Measurements from ENCODE around the gene AIF1. TPM values are rescaled to one million over a fixed set of nuclear protein-coding genes. Genes with fewer than 3 reads are reported as not detected.

Gene AIF1
- total RNA-seq, 2 experiments from 2014 or later = 120 to 129 TPM

GRCh38 chr6:31609519-31610406 is 5.3 kb upstream of the AIF1 start:
- Mint-ChIP-seq H3K36me3 (ENCODE audit: low read depth) (no peaks in the 10 kb centered on the region), H3K4me3 (no peak overlapping the region), H3K27ac (no peak overlapping the region), H3K9me3 (no peaks in the 10 kb centered on the region), H3K4me1 (ENCODE audit: low read depth) (peaks cover 5% of the 10 kb centered on the region), H3K27me3 (ENCODE audit: low read depth) (no peaks in the 10 kb centered on the region)
- intact Hi-C loops (cut with micrococcal nuclease) = no loop called here
- CTCF ChIA-PET = interaction anchor here (1.2 to 3.7 kb wide), 4 partner anchors 9 to 59 kb away, joined by 3 to 34 read pairs (median 7); no protein-coding TSS in a partner anchor
- no peak for DNase-seq

DNA sequence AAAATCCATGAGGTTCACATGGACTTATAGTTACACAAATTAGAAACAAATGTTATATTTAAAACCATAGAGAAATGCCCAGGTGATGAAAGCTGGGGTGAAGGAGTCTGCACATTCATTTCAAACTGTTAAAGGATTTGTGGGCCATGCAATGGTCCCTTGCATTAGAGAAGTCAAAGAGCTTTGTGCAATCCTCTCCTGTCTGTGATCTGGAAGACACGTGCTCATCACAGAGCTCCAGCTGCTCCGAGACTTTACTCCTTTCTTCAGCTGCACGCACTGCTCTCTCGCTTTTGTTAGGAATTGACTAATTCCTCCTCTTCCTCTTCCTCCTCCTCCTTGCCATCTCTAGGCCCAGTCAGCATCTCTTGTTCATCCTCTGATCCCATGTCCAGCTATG is 4.1 kb upstream of the AIF1 start:
- Mint-ChIP-seq H3K9me3 (no peaks in the 10 kb centered on the region), H3K27me3 (ENCODE audit: low read depth) (no peaks in the 10 kb centered on the region), H3K27ac (no peak overlapping the region), H3K4me3 (no peak overlapping the region), H3K36me3 (ENCODE audit: low read depth) (no peaks in the 10 kb centered on the region), H3K4me1 (ENCODE audit: low read depth) (peaks cover 17% of the 10 kb centered on the region)
- CTCF ChIA-PET = interaction anchor here (1.7 to 3.7 kb wide), 3 partner anchors 13 to 60 kb away, joined by 4 to 34 read pairs (median 10); no protein-coding TSS in a partner anchor
- DNase-seq = no peak
- intact Hi-C loops (cut with micrococcal nuclease) = no loop called here

- Mint-ChIP-seq H3K4me1 (ENCODE audit: low read depth) (peaks cover 38% of the 10 kb centered on the region), H3K9me3 (no peaks in the 10 kb centered on the region), H3K27me3 (ENCODE audit: low read depth) (no peaks in the 10 kb centered on the region), H3K27ac (no peak overlapping the region), H3K4me3 (no peak overlapping the region), H3K36me3 (ENCODE audit: low read depth) (peaks cover 14% of the 10 kb centered on the region)
- intact Hi-C loops (cut with micrococcal nuclease) = no loop called here
- CTCF ChIA-PET = interaction anchor here (1.7 to 6.4 kb wide), 2 partner anchors 16 to 63 kb away, joined by 8 to 41 read pairs; no protein-coding TSS in a partner anchor
- DNase-seq = no peak
These were observed 887 bp upstream of the AIF1 start for GRCh38 chr6:31614075-31614619.

DNA sequence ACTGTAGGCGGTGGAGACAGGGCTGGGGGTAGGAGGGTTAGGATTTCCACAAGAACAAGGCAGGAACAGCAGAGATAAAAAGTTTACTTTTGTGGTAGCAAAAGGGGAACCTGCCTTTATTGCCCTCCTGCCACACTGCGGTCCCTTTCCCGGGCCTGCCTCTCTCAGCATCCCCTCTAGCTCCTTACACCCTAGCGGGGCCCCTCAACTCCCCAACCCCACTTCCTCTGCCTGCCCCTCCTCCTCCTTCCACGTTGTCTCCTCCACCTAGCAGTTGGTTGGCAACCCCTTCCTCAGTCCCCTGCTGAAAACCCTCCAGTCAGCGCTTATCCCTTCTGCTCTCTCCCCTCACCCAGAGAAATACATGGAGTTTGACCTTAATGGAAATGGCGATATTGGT is 714 bp downstream of the AIF1 start:
- Mint-ChIP-seq H3K4me3 (peak overlapping the region; percentile 77), H3K9me3 (no peaks in the 10 kb centered on the region), H3K27ac (peak overlapping the region; percentile 91), H3K36me3 (ENCODE audit: low read depth) (peaks cover 16% of the 10 kb centered on the region), H3K4me1 (ENCODE audit: low read depth) (peaks cover 43% of the 10 kb centered on the region), H3K27me3 (ENCODE audit: low read depth) (no peaks in the 10 kb centered on the region)
- intact Hi-C loops (cut with micrococcal nuclease) = no loop called here
- CTCF ChIA-PET = interaction anchor here (1.2 to 6.4 kb wide), 4 partner anchors 18 to 75 kb away, joined by 3 to 41 read pairs (median 4); partner anchors contain the start of genes ATP6V1G2 and DDX39B
- DNase-seq = peak; percentile 74

- H3K4me3 Mint-ChIP-seq = peak overlapping the region; percentile 77
- DNase-seq = no peak
- no peaks in the 10 kb centered on the region for H3K27me3 Mint-ChIP-seq (ENCODE audit: low read depth)
- H3K9me3 Mint-ChIP-seq = no peaks in the 10 kb centered on the region
- H3K4me1 Mint-ChIP-seq (ENCODE audit: low read depth) = peaks cover 49% of the 10 kb centered on the region
- peak overlapping the region; percentile 91 for H3K27ac Mint-ChIP-seq
- CTCF ChIA-PET = interaction anchor here (1.2 to 6.4 kb wide), 5 partner anchors 19 to 76 kb away, joined by 3 to 41 read pairs (median 4); partner anchors contain the start of genes ATP6V1G2 and DDX39B
- peaks cover 26% of the 10 kb centered on the region for H3K36me3 Mint-ChIP-seq (ENCODE audit: low read depth)
- intact Hi-C loops (cut with micrococcal nuclease) = no loop called here
These were observed 2.0 kb downstream of the AIF1 start for GRCh38 chr6:31617010-31617409.

GRCh38 chr6:31619805-31620585 is 5.0 kb downstream of the AIF1 start:
- Mint-ChIP-seq H3K4me1 (ENCODE audit: low read depth) (peaks cover 55% of the 10 kb centered on the region), H3K9me3 (no peaks in the 10 kb centered on the region), H3K27ac (peak overlapping the region; percentile 97), H3K27me3 (ENCODE audit: low read depth) (no peaks in the 10 kb centered on the region), H3K4me3 (peak overlapping the region; percentile 83), H3K36me3 (ENCODE audit: low read depth) (peaks cover 50% of the 10 kb centered on the region)
- DNase-seq = peak; percentile 99
- intact Hi-C loops (cut with micrococcal nuclease) = loop anchor here (1.0 kb wide), 11 partner anchors 32 to 243 kb away; partner anchors contain the start of genes ABHD16A, BAG6 and NFKBIL1
- CTCF ChIA-PET = interaction anchor here (0.6 kb wide), 2 partner anchors 11 to 395 kb away, joined by 3 to 6 read pairs; no protein-coding TSS in a partner anchor

DNA sequence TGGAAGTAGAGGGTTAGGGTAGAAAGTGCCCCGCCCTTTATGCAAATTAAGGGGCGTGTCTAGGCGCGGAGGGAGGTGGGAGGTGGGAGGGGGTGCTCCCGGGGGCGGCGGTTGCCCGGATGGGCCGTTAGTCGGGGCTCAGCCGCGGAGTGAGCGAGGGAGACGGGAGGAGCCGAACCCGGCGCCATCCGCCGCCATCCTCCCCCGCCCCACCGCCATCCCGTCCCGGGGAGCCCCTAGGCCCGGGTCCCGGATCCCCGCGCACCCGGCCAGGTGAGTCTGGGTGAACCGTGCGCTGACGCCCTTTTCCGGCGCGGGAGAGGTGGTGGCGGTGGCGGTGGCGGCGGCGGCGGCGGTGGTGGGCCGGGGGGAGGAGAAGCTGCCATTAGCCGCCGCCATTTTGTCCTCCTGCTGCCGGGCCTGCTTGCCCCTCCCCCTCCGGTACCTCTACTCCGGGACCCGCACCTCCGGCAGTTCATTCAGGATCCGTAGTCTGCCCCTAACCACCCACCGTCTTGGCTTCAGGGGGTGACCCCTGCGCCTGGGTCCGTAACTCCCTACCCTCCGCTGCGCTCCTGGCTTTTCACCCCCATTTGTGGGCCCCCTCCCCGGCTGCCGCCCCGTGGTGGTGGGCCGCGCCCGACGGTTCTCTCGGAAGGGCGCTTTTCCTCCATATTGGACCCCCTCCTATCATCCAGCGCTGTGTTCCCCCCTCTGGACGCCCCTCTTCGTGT is 5.7 kb downstream of the AIF1 start, which contains the start of gene PRRC2A:
Gene PRRC2A, plus strand, starts transcription at position 130 of the 734 bp plus-strand sequence. CDS start 2,075 bp downstream, outside the sequence.
- peaks cover 58% of the 10 kb centered on the region for H3K36me3 Mint-ChIP-seq (ENCODE audit: low read depth)
- no peaks in the 10 kb centered on the region for H3K9me3 Mint-ChIP-seq
- peak; percentile 84 for DNase-seq
- H3K27me3 Mint-ChIP-seq (ENCODE audit: low read depth) = no peaks in the 10 kb centered on the region
- CTCF ChIA-PET = interaction anchor here (0.6 to 1.1 kb wide), 3 partner anchors 12 to 126 kb away, joined by 3 to 7 read pairs (median 4); no protein-coding TSS in a partner anchor
- H3K27ac Mint-ChIP-seq = peak within 1 kb of the TSS; percentile 97
- H3K4me1 Mint-ChIP-seq (ENCODE audit: low read depth) = peaks cover 50% of the 10 kb centered on the region
- intact Hi-C loops (cut with micrococcal nuclease) = loop anchor here (1.0 kb wide), 11 partner anchors 32 to 243 kb away; partner anchors contain the start of genes ABHD16A, BAG6 and NFKBIL1
- peak within 1 kb of the TSS; percentile 83 for H3K4me3 Mint-ChIP-seq

GRCh38 chr6:31621320-31621939 is 6.4 kb downstream of the AIF1 start:
- Mint-ChIP-seq H3K27me3 (ENCODE audit: low read depth) (no peaks in the 10 kb centered on the region), H3K9me3 (no peaks in the 10 kb centered on the region), H3K4me1 (ENCODE audit: low read depth) (peaks cover 46% of the 10 kb centered on the region), H3K36me3 (ENCODE audit: low read depth) (peaks cover 63% of the 10 kb centered on the region), H3K4me3 (peak overlapping the region; percentile 83), H3K27ac (peak overlapping the region; percentile 97)
- intact Hi-C loops (cut with micrococcal nuclease) = no loop called here
- CTCF ChIA-PET = interaction anchor here (1.1 kb wide), 3 partner anchors 13 to 127 kb away, joined by 4 to 7 read pairs (median 4); no protein-coding TSS in a partner anchor
- no peak for DNase-seq

DNA sequence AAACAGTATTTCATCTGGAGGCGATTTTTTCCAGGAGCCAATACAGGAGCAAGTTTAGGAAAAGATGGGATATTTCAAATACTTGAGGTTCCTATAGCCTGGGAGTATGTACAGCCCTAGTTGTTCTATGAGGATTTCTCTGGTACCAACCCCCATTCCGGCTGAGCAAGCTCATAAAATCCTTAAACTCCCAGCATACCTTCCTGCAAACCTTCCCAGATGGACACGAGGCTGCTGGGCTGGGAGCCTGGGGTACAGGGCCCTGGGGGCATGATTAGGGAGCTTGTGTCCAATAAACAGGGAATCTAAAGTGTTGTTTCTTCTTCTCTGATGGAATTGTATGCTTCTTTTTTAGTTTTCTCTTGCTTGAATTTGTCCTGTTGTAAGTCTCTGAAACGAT is 7.0 kb downstream of the AIF1 start:
- Mint-ChIP-seq H3K4me3 (peak overlapping the region; percentile 83), H3K9me3 (no peaks in the 10 kb centered on the region), H3K4me1 (ENCODE audit: low read depth) (peaks cover 40% of the 10 kb centered on the region), H3K27ac (peak overlapping the region; percentile 97), H3K27me3 (ENCODE audit: low read depth) (no peaks in the 10 kb centered on the region), H3K36me3 (ENCODE audit: low read depth) (peaks cover 61% of the 10 kb centered on the region)
- intact Hi-C loops (cut with micrococcal nuclease) = no loop called here
- DNase-seq = no peak
- CTCF ChIA-PET = interaction anchor here (0.5 to 1.1 kb wide), 6 partner anchors 12 to 127 kb away, joined by 3 to 7 read pairs (median 4); partner anchors contain the start of gene ATP6V1G2

DNA sequence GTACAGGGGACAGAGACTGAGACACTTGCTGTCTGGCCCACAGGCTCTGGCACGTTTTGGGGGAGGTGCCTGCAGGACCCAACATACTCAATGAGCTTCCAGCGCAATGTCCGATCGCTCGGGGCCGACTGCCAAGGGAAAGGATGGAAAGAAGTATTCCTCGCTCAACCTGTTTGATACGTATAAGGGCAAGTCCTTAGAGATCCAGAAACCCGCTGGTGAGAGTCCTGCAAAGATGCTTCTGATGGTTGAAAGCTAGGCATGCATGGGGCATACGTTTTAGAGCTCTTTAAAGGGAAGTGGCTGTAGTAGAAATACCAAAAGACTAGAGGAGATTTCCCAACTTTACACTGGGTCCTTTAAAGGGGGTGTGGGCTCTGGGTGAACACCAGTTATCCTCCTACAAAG is 7.7 kb downstream of the AIF1 start:
- Mint-ChIP-seq H3K27ac (peak overlapping the region; percentile 97), H3K27me3 (ENCODE audit: low read depth) (no peaks in the 10 kb centered on the region), H3K4me1 (ENCODE audit: low read depth) (peaks cover 36% of the 10 kb centered on the region), H3K36me3 (ENCODE audit: low read depth) (peaks cover 65% of the 10 kb centered on the region), H3K9me3 (no peaks in the 10 kb centered on the region), H3K4me3 (peak overlapping the region; percentile 83)
- CTCF ChIA-PET = interaction anchor here (0.5 to 1.1 kb wide), 6 partner anchors 12 to 219 kb away, joined by 3 to 5 read pairs (median 4); partner anchors contain the start of gene ATP6V1G2
- intact Hi-C loops (cut with micrococcal nuclease) = no loop called here
- no peak for DNase-seq
